ENCODE measurements around the gene FAM184A. TPM values are rescaled to one million over a fixed set of nuclear protein-coding genes. Genes with fewer than 3 reads are reported as not detected.

The FAM184A gene
- total and polyA plus RNA-seq, 12 donors, result 0.91 to 5.2 (median 2.7) TPM

GRCh38 chr6:119032428-119032827 is 46.0 kb downstream of the FAM184A start:
- Histone ChIP-seq H3K36me3 (replicated peaks in 1 of 2) (no peaks in the 10 kb centered on the region), H3K9me3 (replicated peaks in 1 of 3) (no peaks in the 10 kb centered on the region), H3K4me1 (replicated peaks in 1 of 2) (no peaks in the 10 kb centered on the region), H3K27me3 (no peaks in the 10 kb centered on the region), H3K27ac (no peak overlapping the region), H3K4me3 (no peak overlapping the region)
- 76 to 94% (median 85%) methylated on average over 1 of the region's 1 CpG for WGBS, 4 donors
- intact Hi-C loops (cut with DNase I), result no loop called here
- DNase-seq, result no peak
- no peak for TF ChIP-seq POLR2A (IDR thresholded peaks at IDR 0.05)
- TF ChIP-seq CTCF (IDR thresholded peaks at IDR 0.05), result no peak

- H3K27me3 ChIP-seq, result no peaks in the 10 kb centered on the region
- intact Hi-C loops (cut with DNase I), result no loop called here
- H3K36me3 ChIP-seq (replicated peaks in 1 of 2), result no peaks in the 10 kb centered on the region
- H3K9me3 ChIP-seq (replicated peaks in 1 of 3), result no peaks in the 10 kb centered on the region
- H3K4me1 ChIP-seq (replicated peaks in 1 of 2), result no peaks in the 10 kb centered on the region
- no peak for DNase-seq
- TF ChIP-seq CTCF (IDR thresholded peaks at IDR 0.05), result no peak
- TF ChIP-seq POLR2A (IDR thresholded peaks at IDR 0.05), result no peak
- H3K27ac ChIP-seq, result no peak overlapping the region
- 92 to 95% (median 94%) methylated on average over 2 of the region's 2 CpGs for WGBS, 4 donors
- H3K4me3 ChIP-seq, result no peak overlapping the region
These were observed 47.7 kb downstream of the FAM184A start for GRCh38 chr6:119030759-119031158.

GRCh38 chr6:119028091-119028490 is 50.4 kb downstream of the FAM184A start:
- intact Hi-C loops (cut with DNase I), result no loop called here
- WGBS, 4 donors, result 86 to 93% (median 90%) methylated on average over 2 of the region's 2 CpGs
- no peaks in the 10 kb centered on the region for H3K4me1 ChIP-seq (replicated peaks in 1 of 2)
- no peak overlapping the region for H3K4me3 ChIP-seq
- TF ChIP-seq POLR2A (IDR thresholded peaks at IDR 0.05) (no peak), CTCF (IDR thresholded peaks at IDR 0.05) (no peak)
- no peaks in the 10 kb centered on the region for H3K27me3 ChIP-seq
- H3K27ac ChIP-seq, result no peak overlapping the region
- no peak for DNase-seq
- no peaks in the 10 kb centered on the region for H3K36me3 ChIP-seq (replicated peaks in 1 of 2)
- H3K9me3 ChIP-seq (replicated peaks in 1 of 3), result no peaks in the 10 kb centered on the region

GRCh38 chr6:119027465-119027864 is 51.0 kb downstream of the FAM184A start:
- 64 to 72% (median 70%) methylated on average over 3 of the region's 3 CpGs for WGBS, 4 donors
- H3K9me3 ChIP-seq (replicated peaks in 1 of 3), result no peaks in the 10 kb centered on the region
- intact Hi-C loops (cut with DNase I), result no loop called here
- H3K36me3 ChIP-seq (replicated peaks in 1 of 2), result no peaks in the 10 kb centered on the region
- H3K27ac ChIP-seq, result no peak overlapping the region
- TF ChIP-seq CTCF (IDR thresholded peaks at IDR 0.05), result no peak
- no peak for TF ChIP-seq POLR2A (IDR thresholded peaks at IDR 0.05)
- no peaks in the 10 kb centered on the region for H3K27me3 ChIP-seq
- no peak overlapping the region for H3K4me3 ChIP-seq
- DNase-seq, result no peak
- no peaks in the 10 kb centered on the region for H3K4me1 ChIP-seq (replicated peaks in 1 of 2)
